ENCODE measurements around the gene STAT4. TPM values are rescaled to one million over a fixed set of nuclear protein-coding genes. Genes with fewer than 3 reads are reported as not detected.

STAT4 gene
- polyA plus RNA-seq, 1 experiment: 1.5 TPM

GRCh38 chr2:191061381-191061980 is 89.3 kb downstream of the STAT4 start:
- TF ChIP-seq CTCF (IDR thresholded peaks at IDR 0.05; ENCODE audit: insufficient read depth, low read depth, low read length): no peak
- DNase-seq (ENCODE audit: low read depth): no peak
- ChIA-PET CTCF (interaction anchor here (0.8 to 6.0 kb wide), 5 partner anchors 9 to 104 kb away, joined by 3 to 31 read pairs (median 3); no protein-coding TSS in a partner anchor), POLR2A (interaction anchor here (0.6 kb wide), 1 partner anchor 11 kb away, joined by 4 read pairs; no protein-coding TSS in a partner anchor)
- Histone ChIP-seq H3K36me3 (ENCODE audit: control insufficient read depth, insufficient read depth, low read length) (no peaks in the 10 kb centered on the region), H3K4me3 (ENCODE audit: low read depth, low read length) (no peak overlapping the region), H3K27me3 (ENCODE audit: control insufficient read depth, insufficient read depth, low read length) (no peaks in the 10 kb centered on the region)

GRCh38 chr2:191059308-191059707 is 91.5 kb downstream of the STAT4 start:
- H3K36me3 ChIP-seq (ENCODE audit: control insufficient read depth, insufficient read depth, low read length): no peaks in the 10 kb centered on the region
- H3K4me3 ChIP-seq (ENCODE audit: low read depth, low read length): no peak overlapping the region
- CTCF ChIA-PET: interaction anchor here (2.1 kb wide), 1 partner anchor 96 kb away, joined by 9 read pairs; no protein-coding TSS in a partner anchor
- no peak for TF ChIP-seq CTCF (IDR thresholded peaks at IDR 0.05; ENCODE audit: insufficient read depth, low read depth, low read length)
- POLR2A ChIA-PET: interaction anchor here (0.6 kb wide), 1 partner anchor 9 kb away, joined by 7 read pairs; no protein-coding TSS in a partner anchor
- no peaks in the 10 kb centered on the region for H3K27me3 ChIP-seq (ENCODE audit: control insufficient read depth, insufficient read depth, low read length)
- no peak for DNase-seq (ENCODE audit: low read depth)

- DNase-seq (ENCODE audit: low read depth): no peak
- ChIA-PET CTCF (interaction anchor here (1.0 to 8.4 kb wide), 2 partner anchors 99 to 108 kb away, joined by 3 to 160 read pairs; no protein-coding TSS in a partner anchor), POLR2A (no interaction called here)
- H3K4me3 ChIP-seq (ENCODE audit: low read depth, low read length): no peak overlapping the region
- no peaks in the 10 kb centered on the region for H3K36me3 ChIP-seq (ENCODE audit: control insufficient read depth, insufficient read depth, low read length)
- H3K27me3 ChIP-seq (ENCODE audit: control insufficient read depth, insufficient read depth, low read length): no peaks in the 10 kb centered on the region
- TF ChIP-seq CTCF (IDR thresholded peaks at IDR 0.05; ENCODE audit: insufficient read depth, low read depth, low read length): no peak
Measured at GRCh38 chr2:191056228-191056627, 94.6 kb downstream of the STAT4 start.

- TF ChIP-seq CTCF (IDR thresholded peaks at IDR 0.05; ENCODE audit: insufficient read depth, low read depth, low read length): no peak
- CTCF ChIA-PET: interaction anchor here (0.5 to 8.4 kb wide), 16 partner anchors 8 to 1141 kb away, joined by 3 to 160 read pairs (median 8); partner anchors contain the start of genes STAT4 and TMEFF2
- Histone ChIP-seq H3K36me3 (ENCODE audit: control insufficient read depth, insufficient read depth, low read length) (no peaks in the 10 kb centered on the region), H3K27me3 (ENCODE audit: control insufficient read depth, insufficient read depth, low read length) (no peaks in the 10 kb centered on the region), H3K4me3 (ENCODE audit: low read depth, low read length) (no peak overlapping the region)
- DNase-seq (ENCODE audit: low read depth): no peak
- POLR2A ChIA-PET: interaction anchor here (0.6 to 1.3 kb wide), 2 partner anchors 102 to 571 kb away, joined by 3 to 5 read pairs; no protein-coding TSS in a partner anchor
Measured at GRCh38 chr2:191053256-191053655, 97.5 kb downstream of the STAT4 start.

Data from BJ (cell line).